Measurements from ENCODE around the gene KLK8.
"Not testable (repeated sequence)": the region's sequence is repeated elsewhere in the genome, so short reads cannot be mapped to it uniquely, and the experiment has no call there.

The KLK8 gene

DNA sequence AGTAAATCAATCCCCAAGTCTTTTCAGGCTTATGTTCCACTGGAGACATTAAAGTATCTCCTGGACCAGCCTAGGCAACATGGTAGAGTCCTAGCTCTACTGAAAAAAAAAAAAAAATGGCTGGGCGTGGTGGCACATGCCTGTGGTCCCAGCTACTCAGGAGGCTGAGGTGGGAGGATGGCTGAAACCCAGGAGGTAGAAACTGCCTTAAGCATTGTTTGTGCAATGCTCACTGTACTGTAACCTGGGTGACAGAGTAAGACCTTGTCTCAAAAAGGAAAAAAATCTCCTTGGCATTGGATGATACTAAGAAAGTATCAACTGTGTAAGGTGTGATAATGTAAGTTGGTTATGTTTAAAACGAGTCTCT is 8.8 kb downstream of the KLK8 start:
- H3K9me3 ChIP-seq (replicated peaks in 1 of 2; ENCODE audit: control insufficient read depth in 2 of 2, insufficient read depth in 1 of 2, low read depth in 1 of 2, low read length in 2 of 2) = peaks cover 0 to 2% of the 10 kb centered on the region in 2 donors
- H3K27ac ChIP-seq (replicated peaks; ENCODE audit: low read length) = no peak overlapping the region
- H3K14ac ChIP-seq (ENCODE audit: low read length) = no peak overlapping the region
- no peak overlapping the region for H2BK120ac ChIP-seq (ENCODE audit: low read depth, low read length)
- H4K8ac ChIP-seq (ENCODE audit: low read depth, low read length) = no peak overlapping the region
- H3K36me3 ChIP-seq (replicated peaks in 1 of 2; ENCODE audit: control insufficient read depth in 2 of 2, insufficient read depth in 2 of 2, low read length in 2 of 2) = no peaks in the 10 kb centered on the region
- no peaks in the 10 kb centered on the region for H3K4me1 ChIP-seq (ENCODE audit: control insufficient read depth in 2 of 2, insufficient read depth in 1 of 2, low read depth in 1 of 2, low read length in 2 of 2)
- no peak overlapping the region for H3K4ac ChIP-seq (ENCODE audit: low read length)
- H3K4me3 ChIP-seq (ENCODE audit: low read length in 2 of 2) = no peak overlapping the region
- no peaks in the 10 kb centered on the region for H3K79me1 ChIP-seq (ENCODE audit: low read depth, low read length)
- no peak overlapping the region for H4K91ac ChIP-seq (ENCODE audit: low read depth, low read length, poor library complexity)
- DNase-seq (ENCODE audit: low spot score) = no peak
- H3K27me3 ChIP-seq (ENCODE audit: control insufficient read depth in 3 of 3, insufficient read depth in 3 of 3, low read depth in 1 of 3, low read length in 3 of 3) = peaks cover 0 to 2% (median 0%) of the 10 kb centered on the region in 3 experiments
- no peak overlapping the region for H3K18ac ChIP-seq (ENCODE audit: low read length)
- no CpG with 5 or more reads among the region's 2 CpGs for WGBS, 2 donors (ENCODE audit: extremely low coverage in 2 of 2, insufficient read length in 2 of 2, insufficient replicate concordance in 1 of 2)
- no peak overlapping the region for H3K4me2 ChIP-seq (ENCODE audit: insufficient read depth, low read length, poor library complexity, severe bottlenecking)
- no peak overlapping the region for H2BK5ac ChIP-seq (ENCODE audit: low read length)
- H2BK15ac ChIP-seq (ENCODE audit: low read length) = no peak overlapping the region
- no peak overlapping the region for H2AK5ac ChIP-seq (ENCODE audit: low read depth, low read length)
- no peak overlapping the region for H2AFZ ChIP-seq (ENCODE audit: low read length)
- no peak overlapping the region for H3K23ac ChIP-seq (ENCODE audit: low read depth, low read length, poor library complexity)
- H3K9ac ChIP-seq (ENCODE audit: low read depth, low read length, poor library complexity) = no peak overlapping the region
- H2BK12ac ChIP-seq (ENCODE audit: low read length) = no peak overlapping the region

DNA sequence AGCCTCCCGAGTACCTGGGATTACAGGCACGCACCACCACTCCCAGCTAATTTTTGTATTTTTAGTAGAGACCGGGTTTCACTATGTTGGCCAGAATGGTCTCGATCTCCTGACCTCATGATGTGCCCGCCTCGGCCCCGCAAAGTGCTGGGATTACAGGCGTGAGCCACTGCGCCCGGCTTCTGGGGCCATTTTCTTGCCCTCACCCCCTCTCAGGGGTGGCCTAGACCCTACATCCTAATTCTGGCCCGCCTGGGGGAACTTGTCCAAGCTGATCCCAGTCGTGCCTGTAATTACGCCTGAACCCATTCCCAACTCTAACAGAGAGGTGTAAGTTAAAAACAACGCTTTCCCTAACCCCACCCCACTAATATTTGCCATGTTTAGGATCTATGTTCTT is 17.0 kb downstream of the KLK8 start:
- not testable (repeated sequence) for DNase-seq (ENCODE audit: low spot score); H2BK12ac ChIP-seq (ENCODE audit: low read length); H2AK5ac ChIP-seq (ENCODE audit: low read depth, low read length); H3K4ac ChIP-seq (ENCODE audit: low read length); H3K79me1 ChIP-seq (ENCODE audit: low read depth, low read length); H3K23ac ChIP-seq (ENCODE audit: low read depth, low read length, poor library complexity); H3K14ac ChIP-seq (ENCODE audit: low read length); H2AFZ ChIP-seq (ENCODE audit: low read length); H3K4me2 ChIP-seq (ENCODE audit: insufficient read depth, low read length, poor library complexity, severe bottlenecking); H3K9me3 ChIP-seq (replicated peaks in 1 of 2; ENCODE audit: control insufficient read depth in 2 of 2, insufficient read depth in 1 of 2, low read depth in 1 of 2, low read length in 2 of 2); H4K8ac ChIP-seq (ENCODE audit: low read depth, low read length); H2BK5ac ChIP-seq (ENCODE audit: low read length); H4K91ac ChIP-seq (ENCODE audit: low read depth, low read length, poor library complexity); H3K4me1 ChIP-seq (ENCODE audit: control insufficient read depth in 2 of 2, insufficient read depth in 1 of 2, low read depth in 1 of 2, low read length in 2 of 2); H3K9ac ChIP-seq (ENCODE audit: low read depth, low read length, poor library complexity); H2BK120ac ChIP-seq (ENCODE audit: low read depth, low read length); H3K4me3 ChIP-seq (ENCODE audit: low read length in 2 of 2); H3K36me3 ChIP-seq (replicated peaks in 1 of 2; ENCODE audit: control insufficient read depth in 2 of 2, insufficient read depth in 2 of 2, low read length in 2 of 2); H3K27ac ChIP-seq (replicated peaks; ENCODE audit: low read length); H2BK15ac ChIP-seq (ENCODE audit: low read length)
- WGBS, 2 donors (ENCODE audit: extremely low coverage in 2 of 2, insufficient read length in 2 of 2, insufficient replicate concordance in 1 of 2) = no CpG with 5 or more reads among the region's 14 CpGs
- H3K27me3 ChIP-seq (ENCODE audit: control insufficient read depth in 3 of 3, insufficient read depth in 3 of 3, low read depth in 1 of 3, low read length in 3 of 3) = peaks cover 0 to 10% (median 6%) of the 10 kb centered on the region in 3 experiments
- H3K18ac ChIP-seq (ENCODE audit: low read length) = peak overlapping the region; percentile 64

DNA sequence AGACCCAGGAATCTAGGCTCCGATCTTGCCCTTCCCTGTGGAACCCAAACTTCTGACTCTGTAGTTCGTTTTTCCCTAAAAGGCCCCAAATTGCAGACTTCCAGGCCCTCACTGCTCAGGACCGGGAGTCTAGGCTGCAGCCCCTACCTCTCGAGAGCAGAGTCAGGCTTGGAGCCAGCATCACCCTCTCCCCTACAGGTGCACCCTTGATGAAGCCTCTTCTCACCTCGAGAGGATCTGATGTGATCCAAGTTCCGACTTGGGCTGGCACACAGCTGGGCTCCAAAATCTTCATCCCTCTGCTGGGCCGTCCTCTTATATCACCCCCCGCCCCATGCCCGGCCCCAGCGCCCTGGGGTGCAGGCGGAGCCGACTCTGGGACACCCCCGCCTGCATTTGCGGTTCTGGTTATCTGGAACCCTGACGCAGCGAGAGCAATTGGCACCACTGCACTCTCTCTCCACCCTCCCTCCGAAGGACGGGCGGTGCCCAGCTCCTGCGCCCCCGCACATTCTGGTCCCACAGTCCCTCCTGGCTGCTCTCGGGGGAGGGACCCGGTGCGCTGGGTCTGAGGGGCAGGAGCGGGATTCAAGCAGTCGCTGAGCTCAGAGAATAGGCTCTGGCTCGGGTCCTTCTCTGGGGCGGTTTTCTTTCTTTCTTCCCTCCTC is 17.6 kb downstream of the KLK8 start, which contains the start of gene KLK7:
KLK7 (minus strand) TSS at position 293 of the 668 bp plus-strand sequence. CDS start 1,518 bp downstream, outside the sequence.
- no peak within 1 kb of the TSS for H2BK5ac ChIP-seq (ENCODE audit: low read length)
- no peak within 1 kb of the TSS for H4K91ac ChIP-seq (ENCODE audit: low read depth, low read length, poor library complexity)
- peak within 1 kb of the TSS; percentile 90 for H3K18ac ChIP-seq (ENCODE audit: low read length)
- H3K4me3 ChIP-seq (ENCODE audit: low read length in 2 of 2) = peak within 1 kb of the TSS in 1 of 2 donors; percentile 46
- H3K4me1 ChIP-seq (ENCODE audit: control insufficient read depth in 2 of 2, insufficient read depth in 1 of 2, low read depth in 1 of 2, low read length in 2 of 2) = peaks cover 0 to 12% of the 10 kb centered on the region in 2 donors
- no peak within 1 kb of the TSS for H2BK15ac ChIP-seq (ENCODE audit: low read length)
- no peak within 1 kb of the TSS for H3K14ac ChIP-seq (ENCODE audit: low read length)
- H3K36me3 ChIP-seq (replicated peaks in 1 of 2; ENCODE audit: control insufficient read depth in 2 of 2, insufficient read depth in 2 of 2, low read length in 2 of 2) = no peaks in the 10 kb centered on the region
- no peak within 1 kb of the TSS for H2BK120ac ChIP-seq (ENCODE audit: low read depth, low read length)
- no peak within 1 kb of the TSS for H4K8ac ChIP-seq (ENCODE audit: low read depth, low read length)
- no peak within 1 kb of the TSS for H3K23ac ChIP-seq (ENCODE audit: low read depth, low read length, poor library complexity)
- H3K4me2 ChIP-seq (ENCODE audit: insufficient read depth, low read length, poor library complexity, severe bottlenecking) = peak within 1 kb of the TSS; percentile 40
- H3K4ac ChIP-seq (ENCODE audit: low read length) = no peak within 1 kb of the TSS
- H3K9me3 ChIP-seq (replicated peaks in 1 of 2; ENCODE audit: control insufficient read depth in 2 of 2, insufficient read depth in 1 of 2, low read depth in 1 of 2, low read length in 2 of 2) = peaks cover 0 to under 1% of the 10 kb centered on the region in 2 donors
- peak within 1 kb of the TSS; percentile 98 for H2BK12ac ChIP-seq (ENCODE audit: low read length)
- no peak within 1 kb of the TSS for H2AFZ ChIP-seq (ENCODE audit: low read length)
- H3K79me1 ChIP-seq (ENCODE audit: low read depth, low read length) = no peaks in the 10 kb centered on the region
- no peak within 1 kb of the TSS for H3K27ac ChIP-seq (replicated peaks; ENCODE audit: low read length)
- no peak within 1 kb of the TSS for H3K9ac ChIP-seq (ENCODE audit: low read depth, low read length, poor library complexity)
- H2AK5ac ChIP-seq (ENCODE audit: low read depth, low read length) = peak within 1 kb of the TSS; percentile 10
- peaks cover 0 to 10% (median 6%) of the 10 kb centered on the region in 3 experiments for H3K27me3 ChIP-seq (ENCODE audit: control insufficient read depth in 3 of 3, insufficient read depth in 3 of 3, low read depth in 1 of 3, low read length in 3 of 3)
- no peak for DNase-seq (ENCODE audit: low spot score)
- WGBS, 2 donors (ENCODE audit: extremely low coverage in 2 of 2, insufficient read length in 2 of 2, insufficient replicate concordance in 1 of 2) = no CpG with 5 or more reads among the region's 28 CpGs

DNA sequence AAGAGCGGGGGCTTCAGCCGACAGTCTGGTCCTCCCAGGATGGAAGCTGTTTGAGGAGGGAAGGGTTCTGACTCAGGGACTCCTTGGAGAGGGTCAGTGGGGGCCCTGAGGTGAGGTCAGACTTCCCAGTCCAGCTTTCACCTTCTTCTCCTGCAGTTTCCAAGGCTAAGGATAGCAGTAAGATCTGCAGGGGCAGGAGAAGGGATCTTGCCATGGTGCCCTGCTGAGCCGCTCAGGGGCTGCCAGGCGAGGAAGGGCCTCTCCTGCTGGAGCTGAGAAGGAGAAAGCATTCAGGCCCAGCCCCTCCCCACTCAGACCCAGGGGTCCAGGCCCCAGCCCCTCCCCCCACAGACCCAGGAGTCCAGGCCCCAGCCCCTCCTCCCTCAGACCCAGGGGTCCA is 19.2 kb downstream of the KLK8 start:
- Histone ChIP-seq H3K4ac (ENCODE audit: low read length) (no peak overlapping the region), H2BK15ac (ENCODE audit: low read length) (no peak overlapping the region), H3K79me1 (ENCODE audit: low read depth, low read length) (no peaks in the 10 kb centered on the region), H4K8ac (ENCODE audit: low read depth, low read length) (no peak overlapping the region), H3K18ac (ENCODE audit: low read length) (peak overlapping the region; percentile 66), H2AFZ (ENCODE audit: low read length) (no peak overlapping the region), H3K27ac (replicated peaks; ENCODE audit: low read length) (no peak overlapping the region), H3K9ac (ENCODE audit: low read depth, low read length, poor library complexity) (no peak overlapping the region), H3K27me3 (ENCODE audit: control insufficient read depth in 3 of 3, insufficient read depth in 3 of 3, low read depth in 1 of 3, low read length in 3 of 3) (peaks cover 0 to 14% (median 6%) of the 10 kb centered on the region in 3 experiments), H3K4me1 (ENCODE audit: control insufficient read depth in 2 of 2, insufficient read depth in 1 of 2, low read depth in 1 of 2, low read length in 2 of 2) (peaks cover 0 to 12% of the 10 kb centered on the region in 2 donors), H2BK5ac (ENCODE audit: low read length) (peak overlapping the region; percentile 83), H2BK120ac (ENCODE audit: low read depth, low read length) (no peak overlapping the region), H3K4me2 (ENCODE audit: insufficient read depth, low read length, poor library complexity, severe bottlenecking) (no peak overlapping the region), H3K23ac (ENCODE audit: low read depth, low read length, poor library complexity) (no peak overlapping the region), H4K91ac (ENCODE audit: low read depth, low read length, poor library complexity) (no peak overlapping the region), H2BK12ac (ENCODE audit: low read length) (peak overlapping the region; percentile 36), H3K14ac (ENCODE audit: low read length) (no peak overlapping the region), H3K4me3 (ENCODE audit: low read length in 2 of 2) (no peak overlapping the region), H2AK5ac (ENCODE audit: low read depth, low read length) (peak overlapping the region; percentile 78), H3K9me3 (replicated peaks in 1 of 2; ENCODE audit: control insufficient read depth in 2 of 2, insufficient read depth in 1 of 2, low read depth in 1 of 2, low read length in 2 of 2) (no peaks in the 10 kb centered on the region), H3K36me3 (replicated peaks in 1 of 2; ENCODE audit: control insufficient read depth in 2 of 2, insufficient read depth in 2 of 2, low read length in 2 of 2) (no peaks in the 10 kb centered on the region)
- no CpG with 5 or more reads among the region's 4 CpGs for WGBS, 2 donors (ENCODE audit: extremely low coverage in 2 of 2, insufficient read length in 2 of 2, insufficient replicate concordance in 1 of 2)
- no peak for DNase-seq (ENCODE audit: low spot score)
